ENCODE data around the gene ANKRD63.

ANKRD63 gene

DNA sequence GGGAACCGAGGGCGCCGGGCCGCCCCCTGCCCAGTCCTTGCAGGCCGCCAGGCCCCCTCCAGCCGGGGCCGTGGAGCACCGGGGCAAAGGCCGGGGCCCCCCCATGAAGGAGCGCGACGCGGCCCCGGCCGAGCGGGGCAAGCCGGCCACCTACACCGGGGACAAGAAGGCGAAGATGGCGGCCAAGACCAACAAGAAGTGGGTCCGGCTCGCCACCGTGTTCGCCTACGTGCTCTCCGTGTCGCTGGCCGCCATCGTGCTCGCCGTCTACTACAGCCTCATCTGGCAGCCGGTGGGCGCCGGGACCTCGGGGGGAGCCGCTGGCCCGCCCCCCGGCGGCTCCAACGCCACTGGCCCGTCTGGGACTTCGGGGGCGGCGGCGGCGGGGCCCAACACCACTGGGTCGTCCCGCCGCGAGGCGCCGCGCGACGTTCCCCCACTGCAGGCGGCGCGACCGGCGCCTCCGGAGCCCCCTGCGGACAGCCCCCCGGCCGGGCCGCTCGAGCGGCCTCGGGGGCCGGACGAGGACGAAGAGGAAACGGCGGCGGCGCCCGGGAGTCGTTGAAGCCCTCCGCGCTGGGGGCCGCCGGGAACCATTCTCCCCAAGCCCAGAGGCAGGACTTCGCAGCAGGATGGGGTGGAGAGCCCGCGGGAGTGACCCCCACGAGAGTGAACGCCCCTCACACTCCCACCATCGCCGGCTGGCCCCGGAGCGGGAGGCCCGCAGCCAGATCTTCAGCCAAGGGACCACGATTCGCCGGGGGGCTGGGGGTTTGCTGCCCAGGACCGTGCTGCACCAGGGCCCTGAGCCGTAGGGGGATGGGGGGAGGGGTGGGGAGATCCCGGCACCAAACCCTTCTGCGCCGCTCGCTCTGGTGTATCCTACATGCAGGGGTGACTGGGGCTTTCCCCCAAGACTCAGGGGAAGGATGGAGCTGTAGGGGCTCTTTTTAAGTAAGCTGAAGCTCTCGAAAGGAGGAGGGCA is 41.4 kb upstream of the ANKRD63 start:
- peak overlapping the region; percentile 65 to 88 for H3K4me3 ChIP-seq (ENCODE audit: low read length in 2 of 2)
- H2BK120ac ChIP-seq (ENCODE audit: low read depth, low read length), result no peak overlapping the region
- peaks cover 4 to 22% (median 4%) of the 10 kb centered on the region in 3 experiments for H3K27me3 ChIP-seq (ENCODE audit: control insufficient read depth in 3 of 3, insufficient read depth in 3 of 3, low read depth in 1 of 3, low read length in 3 of 3)
- peaks cover 30 to 55% of the 10 kb centered on the region in 2 donors for H3K4me1 ChIP-seq (ENCODE audit: control insufficient read depth in 2 of 2, insufficient read depth in 1 of 2, low read depth in 1 of 2, low read length in 2 of 2)
- H3K4ac ChIP-seq (ENCODE audit: low read length), result no peak overlapping the region
- no peak overlapping the region for H3K14ac ChIP-seq (ENCODE audit: low read length)
- H3K79me1 ChIP-seq (ENCODE audit: low read depth, low read length), result no peaks in the 10 kb centered on the region
- peak overlapping the region; percentile 65 for H3K18ac ChIP-seq (ENCODE audit: low read length)
- WGBS, 2 donors (ENCODE audit: extremely low coverage in 2 of 2, insufficient read length in 2 of 2, insufficient replicate concordance in 1 of 2), result no CpG with 5 or more reads among the region's 101 CpGs
- peak overlapping the region; percentile 26 for H3K23ac ChIP-seq (ENCODE audit: low read depth, low read length, poor library complexity)
- H3K27ac ChIP-seq (replicated peaks; ENCODE audit: low read length), result no peak overlapping the region
- peaks cover 0 to 6% of the 10 kb centered on the region in 2 donors for H3K36me3 ChIP-seq (replicated peaks in 1 of 2; ENCODE audit: control insufficient read depth in 2 of 2, insufficient read depth in 2 of 2, low read length in 2 of 2)
- peak overlapping the region; percentile 83 for H3K9ac ChIP-seq (ENCODE audit: low read depth, low read length, poor library complexity)
- H4K8ac ChIP-seq (ENCODE audit: low read depth, low read length), result no peak overlapping the region
- H2AFZ ChIP-seq (ENCODE audit: low read length), result peak overlapping the region; percentile 82
- no peak overlapping the region for H4K91ac ChIP-seq (ENCODE audit: low read depth, low read length, poor library complexity)
- no peak overlapping the region for H2BK15ac ChIP-seq (ENCODE audit: low read length)
- peak overlapping the region; percentile 93 for H3K4me2 ChIP-seq (ENCODE audit: insufficient read depth, low read length, poor library complexity, severe bottlenecking)
- peaks cover 0 to 2% of the 10 kb centered on the region in 2 donors for H3K9me3 ChIP-seq (replicated peaks in 1 of 2; ENCODE audit: control insufficient read depth in 2 of 2, insufficient read depth in 1 of 2, low read depth in 1 of 2, low read length in 2 of 2)
- no peak overlapping the region for H2AK5ac ChIP-seq (ENCODE audit: low read depth, low read length)
- no peak for DNase-seq (ENCODE audit: low spot score)
- no peak overlapping the region for H2BK12ac ChIP-seq (ENCODE audit: low read length)
- H2BK5ac ChIP-seq (ENCODE audit: low read length), result no peak overlapping the region

DNA sequence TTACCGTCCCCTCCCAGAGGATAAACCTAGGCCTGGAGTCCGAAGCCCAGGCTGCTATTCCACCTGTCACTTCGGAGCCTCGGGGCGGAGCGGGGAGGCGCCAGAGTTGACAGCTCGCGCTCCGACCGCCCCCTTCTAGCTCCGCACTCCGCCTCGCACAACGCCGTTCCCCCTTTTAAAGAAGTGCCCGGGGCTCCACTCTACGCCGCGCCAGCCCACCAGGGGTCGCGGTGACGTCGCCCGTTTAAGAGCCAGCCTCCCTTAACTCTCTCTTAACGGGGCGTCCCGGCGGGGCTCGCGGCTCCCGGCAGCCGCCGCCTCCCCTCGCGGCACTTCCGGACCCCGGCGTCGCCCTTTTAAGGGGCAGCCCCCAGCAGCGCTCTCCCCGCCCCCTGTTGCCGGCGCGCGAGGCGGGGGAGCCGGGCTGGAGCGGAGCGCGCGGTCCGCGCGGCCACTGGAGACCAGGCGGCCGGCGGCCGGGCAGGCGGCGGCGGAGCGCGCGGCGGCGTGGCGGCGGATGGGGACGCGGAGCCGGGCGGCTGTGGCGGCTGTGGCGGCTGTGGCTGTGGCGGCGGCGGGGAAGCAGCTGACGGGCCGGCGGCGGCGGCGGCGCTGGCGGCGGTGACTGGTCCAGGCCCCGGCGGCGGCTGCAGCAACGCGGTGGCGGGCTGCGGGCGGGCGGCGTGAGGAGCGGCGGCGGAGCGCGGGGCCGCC is 40.5 kb upstream of the ANKRD63 start, which contains the start of gene INAFM2:
INAFM2 (plus strand) TSS at position 454 of the 714 bp plus-strand sequence. CDS start 364 bp downstream, outside the sequence.
- Histone ChIP-seq H4K8ac (ENCODE audit: low read depth, low read length) (no peak within 1 kb of the TSS), H3K27me3 (ENCODE audit: control insufficient read depth in 3 of 3, insufficient read depth in 3 of 3, low read depth in 1 of 3, low read length in 3 of 3) (peaks cover 4 to 22% (median 4%) of the 10 kb centered on the region in 3 experiments), H2BK120ac (ENCODE audit: low read depth, low read length) (no peak within 1 kb of the TSS), H3K4me3 (ENCODE audit: low read length in 2 of 2) (peak within 1 kb of the TSS; percentile 65 to 88), H3K9me3 (replicated peaks in 1 of 2; ENCODE audit: control insufficient read depth in 2 of 2, insufficient read depth in 1 of 2, low read depth in 1 of 2, low read length in 2 of 2) (no peaks in the 10 kb centered on the region), H3K4me2 (ENCODE audit: insufficient read depth, low read length, poor library complexity, severe bottlenecking) (peak within 1 kb of the TSS; percentile 93), H3K27ac (replicated peaks; ENCODE audit: low read length) (no peak within 1 kb of the TSS), H3K9ac (ENCODE audit: low read depth, low read length, poor library complexity) (peak within 1 kb of the TSS; percentile 83), H3K4ac (ENCODE audit: low read length) (no peak within 1 kb of the TSS), H2BK12ac (ENCODE audit: low read length) (no peak within 1 kb of the TSS), H3K36me3 (replicated peaks in 1 of 2; ENCODE audit: control insufficient read depth in 2 of 2, insufficient read depth in 2 of 2, low read length in 2 of 2) (peaks cover 0 to 6% of the 10 kb centered on the region in 2 donors), H3K4me1 (ENCODE audit: control insufficient read depth in 2 of 2, insufficient read depth in 1 of 2, low read depth in 1 of 2, low read length in 2 of 2) (peaks cover 27 to 47% of the 10 kb centered on the region in 2 donors), H3K23ac (ENCODE audit: low read depth, low read length, poor library complexity) (peak within 1 kb of the TSS; percentile 26), H2AK5ac (ENCODE audit: low read depth, low read length) (no peak within 1 kb of the TSS), H4K91ac (ENCODE audit: low read depth, low read length, poor library complexity) (no peak within 1 kb of the TSS), H2BK15ac (ENCODE audit: low read length) (no peak within 1 kb of the TSS), H2BK5ac (ENCODE audit: low read length) (no peak within 1 kb of the TSS), H3K18ac (ENCODE audit: low read length) (peak within 1 kb of the TSS; percentile 65), H2AFZ (ENCODE audit: low read length) (peak within 1 kb of the TSS; percentile 82), H3K79me1 (ENCODE audit: low read depth, low read length) (no peaks in the 10 kb centered on the region), H3K14ac (ENCODE audit: low read length) (no peak within 1 kb of the TSS)
- DNase-seq (ENCODE audit: low spot score), result peak; percentile 96
- WGBS, 2 donors (ENCODE audit: extremely low coverage in 2 of 2, insufficient read length in 2 of 2, insufficient replicate concordance in 1 of 2), result no CpG with 5 or more reads among the region's 103 CpGs

DNA sequence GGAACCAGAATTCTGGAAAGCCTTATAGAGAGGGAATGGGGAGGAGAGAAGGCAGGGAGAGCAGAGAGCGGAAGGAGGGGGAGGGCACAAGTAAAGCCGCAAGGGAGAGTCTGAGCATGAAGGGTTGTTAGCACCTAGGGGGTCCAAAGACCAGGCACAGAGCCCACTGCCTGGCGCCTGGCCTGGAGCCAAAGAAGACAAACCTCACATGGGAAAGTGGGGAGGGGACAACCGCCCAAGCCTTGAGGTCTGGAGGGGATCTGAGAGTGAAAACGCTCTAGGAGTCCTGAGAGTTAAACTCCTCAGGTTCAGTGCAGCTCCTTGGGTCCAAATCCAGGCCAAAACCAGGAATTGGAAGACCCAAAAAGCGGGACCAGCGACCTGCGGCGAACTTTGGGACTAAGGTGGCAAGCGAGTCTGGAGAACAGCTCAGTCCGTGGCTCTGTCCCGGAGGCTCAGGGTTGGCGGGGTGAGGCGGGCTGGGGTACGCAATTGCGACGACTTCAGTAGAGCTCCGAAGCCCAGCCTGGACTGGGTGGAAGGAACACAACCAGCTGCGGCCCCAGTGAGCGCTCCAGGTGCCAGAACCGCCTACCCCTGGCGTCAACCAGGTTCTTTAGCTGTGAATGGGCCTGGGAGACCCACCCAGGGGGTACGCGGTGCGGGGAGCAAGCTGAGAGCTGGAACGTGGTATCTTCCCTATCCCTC is 39.8 kb upstream of the ANKRD63 start:
- no peak overlapping the region for H3K9ac ChIP-seq (ENCODE audit: low read depth, low read length, poor library complexity)
- H4K91ac ChIP-seq (ENCODE audit: low read depth, low read length, poor library complexity), result no peak overlapping the region
- no peak overlapping the region for H4K8ac ChIP-seq (ENCODE audit: low read depth, low read length)
- H3K14ac ChIP-seq (ENCODE audit: low read length), result no peak overlapping the region
- no peak overlapping the region for H3K27ac ChIP-seq (replicated peaks; ENCODE audit: low read length)
- no peak for DNase-seq (ENCODE audit: low spot score)
- no CpG with 5 or more reads among the region's 26 CpGs for WGBS, 2 donors (ENCODE audit: extremely low coverage in 2 of 2, insufficient read length in 2 of 2, insufficient replicate concordance in 1 of 2)
- H3K4me3 ChIP-seq (ENCODE audit: low read length in 2 of 2), result peak overlapping the region; percentile 44 to 65
- H3K36me3 ChIP-seq (replicated peaks in 1 of 2; ENCODE audit: control insufficient read depth in 2 of 2, insufficient read depth in 2 of 2, low read length in 2 of 2), result peaks cover 0 to 6% of the 10 kb centered on the region in 2 donors
- H3K4ac ChIP-seq (ENCODE audit: low read length), result no peak overlapping the region
- H3K18ac ChIP-seq (ENCODE audit: low read length), result no peak overlapping the region
- peaks cover 4 to 22% (median 4%) of the 10 kb centered on the region in 3 experiments for H3K27me3 ChIP-seq (ENCODE audit: control insufficient read depth in 3 of 3, insufficient read depth in 3 of 3, low read depth in 1 of 3, low read length in 3 of 3)
- no peak overlapping the region for H2BK120ac ChIP-seq (ENCODE audit: low read depth, low read length)
- peak overlapping the region; percentile 43 for H3K4me2 ChIP-seq (ENCODE audit: insufficient read depth, low read length, poor library complexity, severe bottlenecking)
- peaks cover 21 to 40% of the 10 kb centered on the region in 2 donors for H3K4me1 ChIP-seq (ENCODE audit: control insufficient read depth in 2 of 2, insufficient read depth in 1 of 2, low read depth in 1 of 2, low read length in 2 of 2)
- no peaks in the 10 kb centered on the region for H3K79me1 ChIP-seq (ENCODE audit: low read depth, low read length)
- H3K23ac ChIP-seq (ENCODE audit: low read depth, low read length, poor library complexity), result no peak overlapping the region
- no peak overlapping the region for H2AK5ac ChIP-seq (ENCODE audit: low read depth, low read length)
- no peak overlapping the region for H2BK5ac ChIP-seq (ENCODE audit: low read length)
- H2BK12ac ChIP-seq (ENCODE audit: low read length), result no peak overlapping the region
- no peak overlapping the region for H2BK15ac ChIP-seq (ENCODE audit: low read length)
- H3K9me3 ChIP-seq (replicated peaks in 1 of 2; ENCODE audit: control insufficient read depth in 2 of 2, insufficient read depth in 1 of 2, low read depth in 1 of 2, low read length in 2 of 2), result no peaks in the 10 kb centered on the region
- H2AFZ ChIP-seq (ENCODE audit: low read length), result peak overlapping the region; percentile 71
